ENCODE measurements around the gene TEX14. TPM values are rescaled to one million over a fixed set of nuclear protein-coding genes. Genes with fewer than 3 reads are reported as not detected.

The TEX14 gene
- total and polyA plus RNA-seq, 10 of the 15 experiments (the other 5 are each of a cell fraction or from before 2014, with no cell fraction given) = 0.15 to 1.3 (median 0.66) TPM

GRCh38 chr17:58575511-58575910 is 116.3 kb downstream of the TEX14 start:
- peak; percentile 43 for ATAC-seq
- H3K79me2 ChIP-seq (ENCODE audit: control insufficient read depth, insufficient read depth, low read length) = no peaks in the 10 kb centered on the region
- H3K27me3 ChIP-seq (replicated peaks in 1 of 2; ENCODE audit: control insufficient read depth in 2 of 2, insufficient read depth in 2 of 2, low read length in 1 of 2) = no peaks in the 10 kb centered on the region
- WGBS (ENCODE audit: insufficient coverage, insufficient replicate concordance, low lambda C conversion rate, missing lambda C conversion rate) = 6% methylated on average over 1 of the region's 1 CpG
- H3K9me3 ChIP-seq (replicated peaks; ENCODE audit: control insufficient read depth, insufficient read depth, low read length) = no peaks in the 10 kb centered on the region
- H3K9ac ChIP-seq (ENCODE audit: control insufficient read depth, insufficient read depth, low read length) = no peak overlapping the region
- SMC1A ChIA-PET (ENCODE audit: uncharacterized antibody, unreplicated experiment) = interaction anchor here (0.6 to 5.2 kb wide), 5 partner anchors 13 to 785 kb away, joined by 3 to 22 read pairs (median 4); no protein-coding TSS in a partner anchor
- intact Hi-C loops (cut with micrococcal nuclease; ENCODE audit: unreplicated experiment) = no loop called here
- CTCF ChIA-PET = interaction anchor here (3.8 to 7.1 kb wide), 5 partner anchors 10 to 429 kb away, joined by 22 to 65 read pairs (median 52); no protein-coding TSS in a partner anchor
- RAD21 ChIA-PET (ENCODE audit: unreplicated experiment) = interaction anchor here (0.6 to 1.9 kb wide), 3 partner anchors 34 to 57 kb away, joined by 3 to 9 read pairs (median 4); no protein-coding TSS in a partner anchor
- in situ Hi-C loops (cut with MboI) = no loop called here
- no peaks in the 10 kb centered on the region for H4K20me1 ChIP-seq (ENCODE audit: control insufficient read depth, insufficient read depth)
- FAIRE-seq = no peak
- DNase-seq (ENCODE audit: low read depth, low spot score) = no peak
- H3K4me1 ChIP-seq (ENCODE audit: control insufficient read depth, insufficient read depth, low read length) = peaks cover 11% of the 10 kb centered on the region
- BruUV-seq (replicated peaks) = no TSS peak
- no peak overlapping the region for H3K4me2 ChIP-seq (ENCODE audit: control insufficient read depth, insufficient read depth)
- H3K4me3 ChIP-seq = no peak overlapping the region
- no peak overlapping the region for H3K27ac ChIP-seq (ENCODE audit: control insufficient read depth, insufficient read depth)
- H3K36me3 ChIP-seq (ENCODE audit: control insufficient read depth in 2 of 2, insufficient read depth in 2 of 2, low read length in 1 of 2) = no peaks in the 10 kb centered on the region
- H2AFZ ChIP-seq (ENCODE audit: control insufficient read depth, low read depth, low read length) = peak overlapping the region; percentile 33
- POLR2A ChIA-PET = interaction anchor here (0.6 to 0.8 kb wide), 2 partner anchors 36 to 430 kb away, joined by 5 to 8 read pairs; no protein-coding TSS in a partner anchor
- TF ChIP-seq BCL3 (IDR thresholded peaks at IDR 0.05; ENCODE audit: borderline replicate concordance, insufficient read depth, low read depth, low read length, poor library complexity, severe bottlenecking) = no peak
- TF ChIP-seq CTCF (IDR thresholded peaks at IDR 0.05 in 2 of 3, conservative IDR thresholded peaks at IDR 0.05 in 1 of 3; ENCODE audit: control insufficient read depth in 2 of 3, extremely low read depth in 1 of 3, insufficient read depth in 1 of 3, low read depth in 3 of 3, low read length in 3 of 3) = no peak
- no peak for TF ChIP-seq HDAC2 (IDR thresholded peaks at IDR 0.05)
- TF ChIP-seq ZNF24 (IDR thresholded peaks at IDR 0.05) = no peak
- 0 out of 4 replicates have a peak, but pooled peaks of 1 of the 2 experiments have one; percentile 62 for TF ChIP-seq ETV6 (conservative IDR thresholded peaks at IDR 0.05 in 1 of 2, IDR thresholded peaks at IDR 0.05 in 1 of 2; ENCODE audit: borderline replicate concordance in 1 of 2, low read depth in 1 of 2)
- no peak for TF ChIP-seq EP300 (IDR thresholded peaks at IDR 0.05; ENCODE audit: borderline replicate concordance in 1 of 2, control insufficient read depth in 1 of 2, low read depth in 2 of 2, low read length in 2 of 2)
- no peak for TF ChIP-seq POLR2A (IDR thresholded peaks at IDR 0.05; ENCODE audit: low read depth, low read length)
- TF ChIP-seq NFYB (IDR thresholded peaks at IDR 0.05; ENCODE audit: insufficient read depth, low read depth, low read length) = peak; percentile 81
- no peak for TF ChIP-seq ZNF592 (IDR thresholded peaks at IDR 0.05)
- TF ChIP-seq BHLHE40 (IDR thresholded peaks at IDR 0.05; ENCODE audit: borderline replicate concordance in 1 of 2, low read depth in 2 of 2, low read length in 1 of 2) = no peak
- no peak for TF ChIP-seq MYC (IDR thresholded peaks at IDR 0.05; ENCODE audit: insufficient read depth, insufficient read length, insufficient replicate concordance, low read length, severe bottlenecking)
- no peak for TF ChIP-seq BCL11A (IDR thresholded peaks at IDR 0.05; ENCODE audit: low read depth, low read length)
- no peak for TF ChIP-seq KDM1A (IDR thresholded peaks at IDR 0.05; ENCODE audit: borderline replicate concordance)
- no peak for TF ChIP-seq TCF3 (IDR thresholded peaks at IDR 0.05; ENCODE audit: borderline replicate concordance, insufficient read depth, low read depth, low read length)
- no peak for TF ChIP-seq ZNF207 (IDR thresholded peaks at IDR 0.05; ENCODE audit: borderline replicate concordance)
- no peak for TF ChIP-seq EED (IDR thresholded peaks at IDR 0.05; ENCODE audit: low read depth)

Data from GM12878 (cell line).